GM23248 (cell line): ENCODE results near the gene TRDN. TPM values are rescaled to one million over a fixed set of nuclear protein-coding genes. Genes with fewer than 3 reads are reported as not detected.
A peak's percentile ranks its signal among the peaks of the same experiment; 100 is the strongest.

ENCODE experiments used
- DNase-seq: peaks from one replicate; pipeline ENCODE4 v3.0.0-alpha.2; 2015
- H2AFZ ChIP-seq: fragments of 200-600 bp; sonication (generic); 2 replicates; pipeline ENCODE4 v1.6.1; 2016; ENCODE audit warnings: antibody characterized with exemption
- H3F3A ChIP-seq: fragments of 200-600 bp; sonication (generic); 2 replicates; pipeline ENCODE4 v1.6.1; 2016; ENCODE audit warnings: mild to moderate bottlenecking, antibody characterized with exemption, mixed run types; ENCODE audit not compliant: insufficient read depth
- H3K27ac ChIP-seq: fragments of 200-600 bp; sonication (generic); 2 replicates; pipeline ENCODE4 v1.5.1; 2016; ENCODE audit warnings: mild to moderate bottlenecking
- H3K27me3 ChIP-seq: fragments of 200-600 bp; sonication (generic); replicated peaks from 2 replicates; pipeline ENCODE4 v1.6.1; 2016; ENCODE audit warnings: mild to moderate bottlenecking; ENCODE audit not compliant: insufficient read depth
- H3K36me3 ChIP-seq: fragments of 200-600 bp; sonication (generic); 2 replicates; pipeline ENCODE4 v1.6.1; 2016; ENCODE audit warnings: low read depth, mild to moderate bottlenecking
- H3K4me1 ChIP-seq: fragments of 200-600 bp; sonication (generic); 2 replicates; pipeline ENCODE4 v1.6.1; 2016; ENCODE audit warnings: mild to moderate bottlenecking; ENCODE audit not compliant: insufficient read depth
- H3K4me2 ChIP-seq: fragments of 200-600 bp; sonication (generic); one replicate; pipeline ENCODE4 v1.6.1; 2016; ENCODE audit warnings: mild to moderate bottlenecking; ENCODE audit not compliant: unreplicated experiment
- H3K4me3 ChIP-seq: fragments of 200-600 bp; sonication (generic); 2 replicates; pipeline ENCODE4 v1.5.1; 2016; ENCODE audit warnings: mild to moderate bottlenecking
- H3K79me2 ChIP-seq: fragments of 200-600 bp; sonication (generic); 2 replicates; pipeline ENCODE4 v1.6.1; 2016; ENCODE audit warnings: mild to moderate bottlenecking; ENCODE audit not compliant: insufficient read depth
- H3K9ac ChIP-seq: fragments of 200-600 bp; sonication (generic); 2 replicates; pipeline ENCODE4 v1.6.1; 2016; ENCODE audit warnings: mild to moderate bottlenecking
- H3K9me2 ChIP-seq: fragments of 200-600 bp; sonication (generic); 2 replicates; pipeline ENCODE4 v1.6.1; 2016; ENCODE audit warnings: mixed run types, mild to moderate bottlenecking, moderate library complexity; ENCODE audit not compliant: insufficient read depth
- H3K9me3 ChIP-seq: fragments of 200-600 bp; sonication (generic); one replicate; pipeline ENCODE4 v1.6.1; 2017; ENCODE audit warnings: low read depth
- H4K20me1 ChIP-seq: fragments of 200-600 bp; sonication (generic); 2 replicates; pipeline ENCODE4 v1.6.0; 2016; ENCODE audit not compliant: insufficient read depth
- EZH2 ChIP-seq: fragments of 200-600 bp; sonication (generic); IDR thresholded peaks from 2 replicates; pipeline ENCODE4 v1.6.1; 2018; ENCODE audit warnings: antibody characterized with exemption, mild to moderate bottlenecking; ENCODE audit not compliant: insufficient read depth, poor library complexity, severe bottlenecking
- EZH2phosphoT487 ChIP-seq: fragments of 200-600 bp; sonication (generic); IDR thresholded peaks from 2 replicates; pipeline ENCODE4 v1.6.1; 2018; ENCODE audit warnings: antibody characterized with exemption, moderate library complexity, mild to moderate bottlenecking, low read depth; ENCODE audit not compliant: insufficient read depth
- WGBS, 2 experiments: methylation state at CpG; one replicate each; pipeline ENCODE4 v1.1.6; 2015 to 2017; ENCODE audit warnings: low lambda C conversion rate in 2 of 2, low coverage in 1 of 2; ENCODE audit errors: missing lambda C conversion rate in 2 of 2; 5-methylcytosine and 5-hydroxymethylcytosine counted together
- in situ Hi-C: fragments of 300-500 bp; cut with MboI; formaldehyde crosslinking; loops from 2 replicates; pipeline ENCODE4 v1.15.0; 2020
- polyA plus RNA-seq: library from polyadenylated mRNA; unstranded; fragments of >200 nt; fragmentation: Nextera tagmentation; extraction: Ambion mirVana; gene quantifications from 2 replicates; pipeline ENCODE4 v1.2.1, GENCODE V29; 2016
- total RNA-seq: library from RNA; depleted of rRNA; stranded (reverse); fragments of >200 nt; shearing (Covaris generic); gene quantifications from 2 replicates; pipeline ENCODE4 v1.2.3, GENCODE V29; 2014

TRDN gene
- total and polyA plus RNA-seq, 2 experiments from 2014 or later, result not detected

GRCh38 chr6:123404975-123405374, 231.8 kb downstream of the TRDN start:
- no peaks in the 10 kb centered on the region for H3F3A ChIP-seq
- H3K9ac ChIP-seq, result no peak overlapping the region
- H3K36me3 ChIP-seq, result no peaks in the 10 kb centered on the region
- no peak for DNase-seq
- in situ Hi-C loops, result no loop called here
- no peaks in the 10 kb centered on the region for H3K4me1 ChIP-seq
- H3K4me3 ChIP-seq, result no peak overlapping the region
- TF ChIP-seq EZH2phosphoT487, result no peak
- no peak for TF ChIP-seq EZH2
- H3K27ac ChIP-seq, result no peak overlapping the region
- no peaks in the 10 kb centered on the region for H3K79me2 ChIP-seq
- no peaks in the 10 kb centered on the region for H3K9me2 ChIP-seq
- no peaks in the 10 kb centered on the region for H3K27me3 ChIP-seq
- WGBS, 2 experiments, result 38 to 44% methylated on average over 1 of the region's 1 CpG
- no peaks in the 10 kb centered on the region for H4K20me1 ChIP-seq
- H3K9me3 ChIP-seq, result no peaks in the 10 kb centered on the region
- H3K4me2 ChIP-seq, result no peak overlapping the region
- H2AFZ ChIP-seq, result no peak overlapping the region

GRCh38 chr6:123402052-123402451, 234.7 kb downstream of the TRDN start:
- Histone ChIP-seq H3K4me3 (no peak overlapping the region), H3K9me3 (no peaks in the 10 kb centered on the region), H3K36me3 (no peaks in the 10 kb centered on the region), H3K27ac (no peak overlapping the region), H3K4me1 (no peaks in the 10 kb centered on the region), H3K79me2 (no peaks in the 10 kb centered on the region), H3K9ac (no peak overlapping the region), H3K27me3 (no peaks in the 10 kb centered on the region), H3F3A (no peaks in the 10 kb centered on the region), H3K4me2 (no peak overlapping the region), H4K20me1 (no peaks in the 10 kb centered on the region), H3K9me2 (no peaks in the 10 kb centered on the region), H2AFZ (no peak overlapping the region)
- in situ Hi-C loops, result no loop called here
- DNase-seq, result no peak
- 33 to 36% methylated on average over 2 of the region's 2 CpGs for WGBS, 2 experiments
- TF ChIP-seq EZH2phosphoT487, result no peak
- TF ChIP-seq EZH2, result no peak

GRCh38 chr6:123398072-123398471, 238.7 kb downstream of the TRDN start:
- Histone ChIP-seq H3K79me2 (no peaks in the 10 kb centered on the region), H3K4me1 (no peaks in the 10 kb centered on the region), H3F3A (no peaks in the 10 kb centered on the region), H3K4me2 (no peak overlapping the region), H3K36me3 (no peaks in the 10 kb centered on the region), H3K9me2 (no peaks in the 10 kb centered on the region), H3K9me3 (no peaks in the 10 kb centered on the region), H3K27ac (no peak overlapping the region), H3K4me3 (no peak overlapping the region), H4K20me1 (no peaks in the 10 kb centered on the region), H3K9ac (no peak overlapping the region), H2AFZ (no peak overlapping the region), H3K27me3 (no peaks in the 10 kb centered on the region)
- no peak for TF ChIP-seq EZH2
- in situ Hi-C loops, result no loop called here
- DNase-seq, result no peak
- WGBS, 2 experiments, result 74 to 81% methylated on average over 12 of the region's 12 CpGs

- TF ChIP-seq EZH2phosphoT487 (no peak), EZH2 (no peak)
- Histone ChIP-seq H3K4me1 (no peaks in the 10 kb centered on the region), H3K4me2 (no peak overlapping the region), H3F3A (no peaks in the 10 kb centered on the region), H3K9me2 (no peaks in the 10 kb centered on the region), H3K79me2 (no peaks in the 10 kb centered on the region), H3K9ac (no peak overlapping the region), H2AFZ (no peak overlapping the region), H3K36me3 (no peaks in the 10 kb centered on the region), H3K27me3 (no peaks in the 10 kb centered on the region), H4K20me1 (no peaks in the 10 kb centered on the region), H3K27ac (no peak overlapping the region), H3K4me3 (no peak overlapping the region), H3K9me3 (no peaks in the 10 kb centered on the region)
- peak; percentile 35 for DNase-seq
- WGBS, 2 experiments, result 0% methylated on average over 1 of the region's 1 CpG
- in situ Hi-C loops, result no loop called here
Observed at GRCh38 chr6:123393331-123393730, 243.4 kb downstream of the TRDN start.

- 1 to 4% methylated on average over 2 of the region's 2 CpGs for WGBS, 2 experiments
- in situ Hi-C loops, result no loop called here
- H3K9me3 ChIP-seq, result no peaks in the 10 kb centered on the region
Observed at GRCh38 chr6:123383718-123384117, 253.0 kb downstream of the TRDN start.

More at GRCh38 chr6:123383718-123384117, 253.0 kb downstream of the TRDN start:
- H3K9ac ChIP-seq, result no peak overlapping the region
- no peaks in the 10 kb centered on the region for H3K79me2 ChIP-seq
- no peak overlapping the region for H3K4me2 ChIP-seq
- no peaks in the 10 kb centered on the region for H3K36me3 ChIP-seq
- no peak overlapping the region for H3K27ac ChIP-seq
- no peaks in the 10 kb centered on the region for H4K20me1 ChIP-seq
- H2AFZ ChIP-seq, result no peak overlapping the region
- no peak for TF ChIP-seq EZH2
- no peak for TF ChIP-seq EZH2phosphoT487
- H3K27me3 ChIP-seq, result no peaks in the 10 kb centered on the region
- no peaks in the 10 kb centered on the region for H3F3A ChIP-seq
- H3K4me1 ChIP-seq, result no peaks in the 10 kb centered on the region
- no peak overlapping the region for H3K4me3 ChIP-seq
- DNase-seq, result no peak
- H3K9me2 ChIP-seq, result no peaks in the 10 kb centered on the region
